GM13976 (cell line): ENCODE data around the gene CHDH.

Source experiments
- DNase-seq: peaks from one replicate; pipeline ENCODE4 v3.0.0; 2012; ENCODE audit warnings: low spot score
- in situ Hi-C: fragments of 300-500 bp; cut with MboI; formaldehyde crosslinking; loops from one replicate; pipeline ENCODE4 v1.12.0; 2022; ENCODE audit warnings: low sequenced_read_pairs, mixed read lengths, inconsistent platforms; ENCODE audit not compliant: unreplicated experiment
- TF ChIP-seq, protein P1 (sequence below): IDR thresholded peaks from 2 replicates; pipeline ENCODE4 v1.5.1; 2012; ENCODE audit warnings: borderline replicate concordance, mild to moderate bottlenecking; ENCODE audit not compliant: insufficient read depth; ENCODE audit errors: extremely low read depth, missing control alignments, control extremely low read depth

CHDH gene, protein sequence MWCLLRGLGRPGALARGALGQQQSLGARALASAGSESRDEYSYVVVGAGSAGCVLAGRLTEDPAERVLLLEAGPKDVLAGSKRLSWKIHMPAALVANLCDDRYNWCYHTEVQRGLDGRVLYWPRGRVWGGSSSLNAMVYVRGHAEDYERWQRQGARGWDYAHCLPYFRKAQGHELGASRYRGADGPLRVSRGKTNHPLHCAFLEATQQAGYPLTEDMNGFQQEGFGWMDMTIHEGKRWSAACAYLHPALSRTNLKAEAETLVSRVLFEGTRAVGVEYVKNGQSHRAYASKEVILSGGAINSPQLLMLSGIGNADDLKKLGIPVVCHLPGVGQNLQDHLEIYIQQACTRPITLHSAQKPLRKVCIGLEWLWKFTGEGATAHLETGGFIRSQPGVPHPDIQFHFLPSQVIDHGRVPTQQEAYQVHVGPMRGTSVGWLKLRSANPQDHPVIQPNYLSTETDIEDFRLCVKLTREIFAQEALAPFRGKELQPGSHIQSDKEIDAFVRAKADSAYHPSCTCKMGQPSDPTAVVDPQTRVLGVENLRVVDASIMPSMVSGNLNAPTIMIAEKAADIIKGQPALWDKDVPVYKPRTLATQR

DNA sequence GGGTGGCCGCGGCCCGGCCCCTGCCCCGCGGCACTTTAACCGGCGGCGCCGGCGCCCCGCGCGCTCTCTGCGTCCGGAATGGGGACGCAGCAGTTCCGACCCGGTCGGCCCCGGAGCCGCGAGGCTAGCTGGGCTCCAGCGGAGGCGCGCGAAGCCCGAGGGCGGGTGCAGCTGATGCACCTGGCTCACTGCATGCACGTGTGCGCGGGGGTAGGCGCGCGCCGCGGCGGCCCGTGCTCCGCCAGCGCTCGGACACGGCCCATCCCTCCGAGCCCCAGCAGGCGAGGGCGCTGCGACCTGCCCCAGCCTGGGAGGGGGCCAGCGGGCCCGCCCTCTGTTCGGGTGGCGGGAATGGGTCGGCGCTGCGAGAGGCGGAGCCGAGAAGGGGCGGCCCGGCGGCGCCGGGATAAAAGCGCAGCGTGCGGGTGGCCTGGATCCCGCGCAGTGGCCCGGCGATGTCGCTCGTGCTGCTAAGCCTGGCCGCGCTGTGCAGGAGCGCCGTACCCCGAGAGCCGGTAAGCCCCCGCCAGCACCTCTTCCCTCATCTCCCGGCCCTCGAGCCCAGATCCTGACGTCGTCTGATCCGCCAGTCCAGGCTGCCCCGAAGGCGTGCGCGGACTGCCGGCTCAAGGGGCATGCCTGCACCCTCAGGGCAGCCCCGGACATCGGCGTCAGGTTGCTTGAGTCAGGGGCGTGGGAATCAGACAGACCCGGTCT, at the start of gene CHDH, which contains the start of gene IL17RB:
Gene CHDH (minus strand): TSS at position 286 of the 717 bp plus-strand sequence. CDS start 22,411 bp downstream, outside the sequence.
Gene IL17RB (plus strand): TSS at position 435 of the 717 bp plus-strand sequence. CDS start 21 bp downstream, at position 456.
- peak; percentile 68 for DNase-seq
- TF ChIP-seq, protein P1, sequence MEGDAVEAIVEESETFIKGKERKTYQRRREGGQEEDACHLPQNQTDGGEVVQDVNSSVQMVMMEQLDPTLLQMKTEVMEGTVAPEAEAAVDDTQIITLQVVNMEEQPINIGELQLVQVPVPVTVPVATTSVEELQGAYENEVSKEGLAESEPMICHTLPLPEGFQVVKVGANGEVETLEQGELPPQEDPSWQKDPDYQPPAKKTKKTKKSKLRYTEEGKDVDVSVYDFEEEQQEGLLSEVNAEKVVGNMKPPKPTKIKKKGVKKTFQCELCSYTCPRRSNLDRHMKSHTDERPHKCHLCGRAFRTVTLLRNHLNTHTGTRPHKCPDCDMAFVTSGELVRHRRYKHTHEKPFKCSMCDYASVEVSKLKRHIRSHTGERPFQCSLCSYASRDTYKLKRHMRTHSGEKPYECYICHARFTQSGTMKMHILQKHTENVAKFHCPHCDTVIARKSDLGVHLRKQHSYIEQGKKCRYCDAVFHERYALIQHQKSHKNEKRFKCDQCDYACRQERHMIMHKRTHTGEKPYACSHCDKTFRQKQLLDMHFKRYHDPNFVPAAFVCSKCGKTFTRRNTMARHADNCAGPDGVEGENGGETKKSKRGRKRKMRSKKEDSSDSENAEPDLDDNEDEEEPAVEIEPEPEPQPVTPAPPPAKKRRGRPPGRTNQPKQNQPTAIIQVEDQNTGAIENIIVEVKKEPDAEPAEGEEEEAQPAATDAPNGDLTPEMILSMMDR = no peak
- in situ Hi-C loops = no loop called here

DNA sequence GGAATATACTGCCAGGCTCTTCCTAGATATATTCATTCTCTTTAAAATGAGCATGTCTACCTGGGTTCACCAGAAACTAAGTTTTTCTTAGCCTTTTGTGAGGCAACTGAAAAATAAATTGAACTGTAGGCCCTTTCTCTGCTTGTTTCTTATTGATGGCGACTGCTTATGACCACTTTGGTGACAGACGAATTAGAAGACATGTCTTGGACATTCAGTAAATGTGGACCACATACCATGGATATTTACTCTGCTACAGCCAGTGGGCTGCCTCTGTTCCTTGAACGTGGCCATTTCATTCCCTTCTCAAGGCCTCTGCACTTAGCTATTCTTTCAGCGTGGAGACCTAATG, 46.0 kb upstream of the CHDH start:
- in situ Hi-C loops = no loop called here
- no peak for DNase-seq
- TF ChIP-seq, protein P1 = no peak

DNA sequence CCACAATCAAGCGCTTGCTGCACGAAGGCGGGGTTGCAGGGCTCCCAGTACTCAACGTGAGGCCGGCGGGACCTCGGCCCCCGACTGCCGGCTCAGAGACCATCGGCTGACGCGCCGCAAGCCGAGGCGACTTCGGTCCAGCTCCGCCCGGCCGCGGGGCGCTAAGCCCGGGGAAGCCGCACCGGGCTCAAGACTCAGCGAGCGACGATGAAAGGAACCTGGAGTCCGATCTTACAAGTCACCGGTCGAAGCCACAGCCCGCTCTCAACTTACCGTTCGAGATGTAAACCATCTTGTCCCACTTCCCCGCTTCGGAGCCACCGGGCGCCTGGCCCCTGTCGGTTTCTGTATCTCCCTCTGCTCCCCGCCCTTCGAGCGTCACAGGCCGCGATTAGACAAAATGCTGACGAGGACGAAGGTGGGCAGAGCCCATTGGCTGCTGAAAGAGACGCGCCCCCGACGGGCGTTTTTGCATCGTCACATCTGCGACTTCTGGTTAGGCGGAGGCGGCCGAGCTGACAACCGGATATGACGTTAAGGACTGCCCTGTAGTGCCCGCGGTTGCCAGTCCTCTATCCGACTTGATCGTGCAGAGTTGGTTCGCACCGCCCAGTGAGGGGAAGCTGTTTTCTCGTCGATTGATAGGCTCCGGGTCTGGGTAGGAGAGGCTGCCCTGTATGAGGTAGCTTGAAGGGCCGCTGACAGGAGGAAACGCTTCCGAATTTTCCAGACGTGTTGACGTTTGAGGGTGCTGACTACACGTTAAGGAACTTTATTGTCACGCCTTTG, 45.5 kb upstream of the CHDH start, which contains the start of gene SELENOK:
Gene SELENOK (minus strand): TSS at position 363 of the 789 bp plus-strand sequence.
- TF ChIP-seq, protein P1 = no peak
- peak; percentile 92 for DNase-seq
- in situ Hi-C loops = no loop called here

DNA sequence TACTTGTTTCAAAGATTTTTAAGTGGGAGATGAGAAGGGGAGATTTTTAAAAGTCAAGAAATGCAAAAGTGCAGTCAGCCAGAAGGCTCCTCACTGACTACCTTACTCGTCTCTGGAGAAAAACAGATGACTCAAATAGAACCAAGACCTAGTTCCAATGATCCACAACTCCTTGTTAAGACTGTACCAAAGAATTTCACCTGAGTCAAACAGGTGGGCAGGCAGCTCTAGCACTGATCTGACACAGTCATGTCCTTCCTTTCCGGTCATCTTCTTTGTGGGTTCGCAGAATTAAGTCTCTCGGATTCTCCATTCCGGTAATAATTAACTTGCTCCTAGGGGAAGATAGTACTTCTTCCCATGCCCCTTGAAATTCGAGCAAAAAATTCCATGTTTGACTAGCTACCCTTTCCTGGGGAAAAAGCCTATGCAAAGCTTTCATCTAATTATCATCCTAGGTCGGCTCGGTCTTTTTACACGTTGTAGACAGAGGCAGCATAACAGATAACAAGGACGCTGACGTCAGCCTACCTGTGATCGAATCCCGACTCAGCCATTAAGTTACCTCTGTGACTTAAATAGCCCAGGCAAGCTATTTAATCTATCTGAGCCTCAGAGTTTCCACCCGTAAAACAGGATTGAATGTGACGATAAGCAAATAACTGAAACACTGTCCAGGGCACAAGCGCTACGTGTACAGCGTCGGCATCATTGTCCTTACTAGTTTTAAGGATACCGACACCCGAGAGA, 44.7 kb upstream of the CHDH start:
- TF ChIP-seq, protein P1 = no peak
- in situ Hi-C loops = no loop called here
- DNase-seq = peak; percentile 31

DNA sequence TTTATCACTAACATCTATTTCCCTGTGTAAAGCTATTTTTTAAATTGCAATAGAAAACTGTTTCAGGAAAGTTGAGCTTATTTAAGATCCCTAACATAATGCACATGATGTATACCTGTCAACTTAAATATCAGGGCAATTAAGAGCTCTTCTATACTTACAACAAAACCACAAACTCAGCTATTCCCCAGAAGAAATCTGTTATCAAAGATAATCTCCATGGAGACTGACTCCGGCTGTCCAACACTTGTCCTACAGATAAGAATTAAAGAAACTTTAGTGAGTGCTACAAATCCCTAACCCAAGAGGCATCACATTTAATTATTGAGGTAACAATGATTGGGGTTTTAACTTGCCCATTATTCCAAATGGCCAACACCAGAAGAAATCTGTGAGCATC, 42.0 kb upstream of the CHDH start:
- DNase-seq = no peak
- TF ChIP-seq, protein P1 = no peak
- in situ Hi-C loops = no loop called here

DNA sequence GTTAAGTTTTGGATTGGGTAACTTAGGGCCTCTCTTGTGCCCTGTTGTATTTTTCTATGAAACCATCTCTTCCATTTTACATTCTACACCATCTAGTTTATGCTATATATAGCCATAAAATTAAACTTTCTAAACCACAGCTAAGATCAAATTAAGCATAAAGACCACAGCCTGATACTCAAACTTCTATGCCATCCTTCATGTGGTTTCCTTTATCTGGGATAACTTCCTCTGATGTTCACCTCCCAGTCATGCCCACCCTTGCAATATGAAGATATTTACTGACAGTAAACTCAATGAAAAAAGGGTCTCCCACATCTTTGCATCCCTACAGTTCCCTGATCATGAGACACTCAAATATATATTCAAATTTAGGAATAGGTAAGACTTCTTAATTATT, 41.2 kb upstream of the CHDH start:
- in situ Hi-C loops = no loop called here
- TF ChIP-seq, protein P1 = no peak
- no peak for DNase-seq
